COLO829 (cell line): ENCODE results near the gene CD44.

Experiments
- DNase-seq: peaks from one replicate; pipeline ENCODE4 v3.0.0; 2012; ENCODE audit warnings: low spot score

CD44 gene

DNA sequence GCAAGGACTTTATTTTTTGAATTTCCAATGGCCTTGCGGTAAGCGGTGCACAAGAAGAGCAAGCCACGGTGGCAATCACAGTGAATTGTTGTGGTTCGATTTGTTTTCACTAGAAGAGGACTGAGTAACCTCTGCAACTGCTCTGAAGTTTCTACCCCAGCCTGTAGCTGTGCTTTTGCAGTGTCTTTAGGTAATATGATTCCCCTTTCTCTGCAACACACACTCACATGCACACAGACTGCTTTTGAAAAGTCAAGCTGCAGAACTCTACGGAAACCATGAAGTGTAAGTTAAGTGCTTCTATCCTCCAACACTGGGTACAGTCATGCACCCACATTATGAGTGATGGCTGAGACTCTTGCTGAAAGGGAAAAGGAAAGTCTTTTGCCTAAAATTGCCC lies 38.4 kb downstream of the CD44 start:
- DNase-seq, result no peak

- DNase-seq, result no peak
Observed at GRCh38 chr11:35178067-35178805, 39.3 kb downstream of the CD44 start.

GRCh38 chr11:35178873-35179272 lies 39.9 kb downstream of the CD44 start:
- no peak for DNase-seq

DNA sequence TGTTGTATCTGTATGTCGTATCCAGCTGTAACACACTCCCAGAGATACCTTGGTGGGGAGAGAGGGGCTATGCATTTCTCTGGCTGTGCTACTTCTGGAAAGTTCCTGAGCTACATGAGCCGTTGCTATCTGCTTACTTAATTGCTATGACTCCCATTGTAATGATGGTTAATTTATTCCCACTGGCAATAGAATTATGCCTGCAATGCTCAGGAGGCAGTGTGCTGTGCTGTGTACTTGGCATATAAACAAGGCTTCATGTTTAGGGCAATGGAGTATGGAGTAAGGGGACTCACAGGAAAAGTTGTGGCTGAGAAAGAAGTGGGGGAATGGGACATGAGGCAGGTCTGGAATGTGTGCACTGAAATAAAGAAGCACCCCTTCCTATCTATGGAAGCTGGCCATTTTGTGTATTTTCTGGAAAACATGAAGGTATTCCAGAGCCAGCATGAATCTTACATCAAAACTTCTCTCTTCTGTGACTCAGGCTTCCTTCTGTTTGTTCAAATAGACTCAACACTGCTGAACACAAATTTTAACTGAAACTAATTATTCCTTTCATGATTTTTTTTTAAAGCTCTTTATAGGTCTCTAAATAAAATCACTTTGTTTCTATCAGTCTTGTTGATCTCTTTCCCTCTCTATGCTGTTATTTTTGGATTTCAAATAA lies 40.6 kb downstream of the CD44 start:
- no peak for DNase-seq

DNA sequence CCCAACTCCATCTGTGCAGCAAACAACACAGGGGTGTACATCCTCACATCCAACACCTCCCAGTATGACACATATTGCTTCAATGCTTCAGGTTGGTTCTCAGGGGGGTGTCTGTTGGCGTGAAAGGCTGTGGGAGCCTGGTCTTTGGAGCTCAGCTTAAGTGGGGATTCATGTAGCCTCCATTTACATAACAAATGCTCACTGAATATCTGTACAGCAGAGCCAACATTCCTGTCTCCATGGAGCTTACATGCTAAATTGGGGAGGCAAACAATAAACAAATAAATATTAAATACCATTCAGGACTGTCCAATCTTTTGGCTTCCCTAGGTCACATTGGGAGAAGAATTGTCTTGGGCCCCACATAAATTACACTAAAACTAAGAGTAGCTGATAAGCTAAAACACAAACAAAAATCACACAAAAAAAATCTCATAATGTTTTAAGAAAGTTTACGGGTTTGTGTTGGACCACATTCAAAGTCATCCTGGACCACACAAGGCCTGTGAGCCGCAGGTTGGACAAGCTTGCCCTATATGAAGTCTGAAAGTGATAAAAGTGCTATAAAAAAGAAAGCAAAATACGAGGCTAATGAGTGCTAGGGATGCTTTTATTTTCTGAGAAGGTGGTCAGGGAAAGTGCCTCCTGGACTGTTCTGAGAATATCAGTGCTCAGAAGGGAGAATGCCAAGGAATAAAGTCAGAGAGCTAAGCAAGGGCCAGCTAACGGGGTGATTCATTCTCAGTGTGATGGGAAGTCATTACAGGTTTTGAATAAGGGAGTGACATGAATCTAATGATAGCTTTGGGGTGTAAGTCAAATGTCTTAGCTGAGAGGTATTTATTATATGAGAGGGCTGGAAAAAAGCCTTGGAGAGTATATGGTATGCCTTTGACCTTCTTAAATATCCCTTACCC lies 41.6 kb downstream of the CD44 start:
- no peak for DNase-seq

GRCh38 chr11:35182317-35182939 lies 43.5 kb downstream of the CD44 start:
- DNase-seq, result no peak

DNA sequence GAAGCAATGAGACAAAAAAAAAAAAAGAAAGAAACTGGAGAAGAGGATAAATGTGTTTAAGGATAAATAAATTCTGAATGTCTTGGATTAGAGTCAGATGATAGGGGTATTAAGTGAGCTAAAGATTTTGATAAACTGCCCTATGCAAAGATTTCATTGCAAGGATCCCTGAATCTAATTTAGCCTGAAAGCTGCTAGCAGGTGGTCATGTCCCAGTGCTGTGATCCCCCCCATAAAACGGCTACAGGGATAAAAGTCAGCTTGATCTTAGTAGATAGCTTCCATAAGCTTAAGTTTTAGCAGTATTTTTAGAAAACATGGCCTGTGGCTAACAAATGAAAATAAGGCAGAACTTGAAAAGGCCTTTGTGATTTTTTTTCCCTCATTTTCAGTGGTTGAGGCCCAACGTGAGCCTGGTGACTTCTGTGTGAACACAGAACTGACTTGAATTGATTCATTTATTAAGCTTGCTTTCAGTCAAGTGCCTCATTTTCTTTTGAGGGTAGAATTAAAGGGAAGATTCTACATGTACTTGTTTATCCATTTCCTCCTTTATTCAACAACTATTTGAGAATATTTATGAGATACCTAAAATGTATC lies 44.5 kb downstream of the CD44 start:
- peak; percentile 53 for DNase-seq

DNA sequence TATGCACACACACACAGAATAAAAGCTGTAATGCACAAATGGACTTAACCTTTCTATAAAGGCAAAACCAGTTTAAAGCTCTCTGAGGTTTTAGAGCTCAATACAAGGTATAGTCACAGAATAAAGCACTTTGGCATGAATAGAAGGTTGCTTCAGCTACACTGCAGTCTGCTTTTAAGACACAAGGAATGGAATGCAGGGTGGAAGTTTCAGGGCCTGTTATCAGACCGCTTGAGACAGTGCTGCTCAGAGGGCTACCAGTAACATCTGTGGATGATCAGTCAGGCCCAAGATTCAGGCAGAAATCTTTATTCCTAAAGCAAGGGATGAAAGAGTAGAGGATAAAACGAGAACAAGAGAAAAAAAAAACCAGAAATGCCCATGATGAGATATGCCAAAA lies 46.7 kb downstream of the CD44 start:
- DNase-seq, result no peak

GRCh38 chr11:35187996-35188395 lies 49.0 kb downstream of the CD44 start:
- DNase-seq, result no peak

- no peak for DNase-seq
Observed at GRCh38 chr11:35190804-35191348, 51.9 kb downstream of the CD44 start.

- peak; percentile 73 for DNase-seq
Observed at GRCh38 chr11:35192347-35192746, 53.4 kb downstream of the CD44 start.

DNA sequence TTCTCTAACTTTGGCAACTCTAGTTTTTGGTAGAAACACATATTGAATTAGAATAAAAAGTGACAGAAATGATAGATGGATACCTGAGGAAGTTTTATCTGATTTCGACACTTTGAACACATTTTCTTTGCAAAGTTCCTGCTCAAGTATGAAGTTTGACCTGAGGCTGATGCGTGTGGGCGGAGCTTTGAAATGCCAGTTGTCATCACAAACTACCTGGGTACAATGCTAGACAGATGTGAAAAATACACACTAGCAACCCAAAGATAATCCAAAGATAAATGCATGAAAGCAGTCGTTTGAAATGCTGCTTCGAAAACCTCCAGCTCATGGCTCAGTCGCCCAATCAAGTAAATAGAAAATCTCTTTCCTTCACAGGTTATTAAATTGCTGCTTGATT lies 54.8 kb downstream of the CD44 start:
- DNase-seq, result no peak

DNA sequence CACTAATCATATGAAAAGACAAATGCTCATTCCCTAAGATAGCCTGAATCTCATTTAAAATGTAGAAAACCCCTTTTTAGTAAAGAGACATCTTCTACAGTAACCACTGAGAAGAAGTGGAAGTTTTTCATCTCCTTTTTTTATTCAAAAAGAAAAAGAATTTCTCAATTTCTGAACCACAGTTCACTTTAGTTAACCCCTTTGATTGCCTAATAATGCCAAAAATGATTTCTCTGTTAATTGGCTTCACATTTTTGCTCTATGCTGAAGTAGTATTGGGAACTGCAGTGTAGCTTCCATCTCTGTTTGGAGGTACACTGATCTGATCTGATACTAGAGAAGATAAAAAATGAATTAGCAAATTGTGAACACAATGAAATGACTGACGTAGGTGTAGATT lies 58.3 kb downstream of the CD44 start:
- no peak for DNase-seq

GRCh38 chr11:35200811-35201341 lies 61.9 kb downstream of the CD44 start:
- DNase-seq, result no peak

GRCh38 chr11:35204614-35205013 lies 65.6 kb downstream of the CD44 start:
- DNase-seq, result no peak

- DNase-seq, result no peak
Observed at GRCh38 chr11:35206616-35207015, 67.6 kb downstream of the CD44 start.

- no peak for DNase-seq
Observed at GRCh38 chr11:35207471-35208403, 68.8 kb downstream of the CD44 start.

DNA sequence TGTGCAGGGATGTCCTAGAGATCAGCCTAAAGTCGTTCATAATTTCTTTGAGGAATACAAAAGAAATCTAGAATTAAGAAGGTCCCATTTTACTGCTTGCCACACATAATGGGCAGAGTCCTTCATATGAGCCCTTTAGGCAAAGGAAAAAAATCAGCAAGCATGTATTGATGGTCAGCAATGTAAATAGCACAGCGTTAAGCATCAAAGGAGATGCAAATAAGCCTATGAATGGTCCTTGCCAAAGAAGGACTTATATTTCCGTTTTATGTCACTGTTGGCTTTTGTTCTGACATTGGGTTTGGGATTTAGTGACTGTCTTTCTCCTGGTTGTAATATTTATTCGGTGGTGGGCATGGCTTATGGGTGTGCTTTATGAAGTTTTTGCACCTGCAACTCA lies 69.8 kb downstream of the CD44 start:
- no peak for DNase-seq

GRCh38 chr11:35210876-35211546 lies 72.0 kb downstream of the CD44 start:
- no peak for DNase-seq

DNA sequence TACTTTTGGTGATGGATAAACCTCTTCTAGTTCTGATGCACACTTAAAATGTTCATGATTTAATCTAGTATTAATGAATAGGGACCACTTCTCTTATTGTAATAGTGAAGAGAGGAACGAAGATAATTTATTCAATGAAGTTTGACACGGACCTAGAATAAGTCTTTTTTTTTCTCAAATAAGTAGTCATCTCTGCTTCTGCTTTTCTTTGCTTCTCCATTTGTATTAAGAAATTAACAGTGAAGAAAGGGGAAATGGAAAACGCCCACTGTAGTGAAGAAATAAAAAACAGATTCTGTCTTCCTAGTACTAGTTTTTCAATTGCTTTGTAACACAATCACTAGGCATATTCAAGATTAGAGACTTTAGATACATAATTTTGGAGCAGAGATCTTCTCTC lies 73.0 kb downstream of the CD44 start:
- DNase-seq, result no peak
